GM23338 (cell line): ENCODE results near the gene UPF1. TPM values are rescaled to one million over a fixed set of nuclear protein-coding genes. Genes with fewer than 3 reads are reported as not detected.
A peak's percentile ranks its signal among the peaks of the same experiment; 100 is the strongest.

Experiments used
- ATAC-seq: fragments of 200-7000 bp; cut with Tn5 transposase; 3 replicates; pipeline ENCODE4 v1.9.1; 2020
- DNase-seq: peaks from one replicate; pipeline ENCODE4 v3.0.0-alpha.2; 2015; ENCODE audit warnings: low spot score
- H2AFZ ChIP-seq: fragments of 200-600 bp; sonication (generic); 2 replicates; pipeline ENCODE4 v1.8.0; 2016; ENCODE audit warnings: antibody characterized with exemption, mild to moderate bottlenecking, moderate library complexity
- H3F3A ChIP-seq: fragments of 200-600 bp; sonication (generic); replicated peaks from 2 replicates; pipeline ENCODE4 v1.8.0; 2017; ENCODE audit warnings: antibody characterized with exemption, mixed run types, low read depth
- H3K27ac ChIP-seq: fragments of 200-600 bp; sonication (generic); 2 replicates; pipeline ENCODE4 v1.6.1; 2016; ENCODE audit warnings: low read depth
- H3K27me3 ChIP-seq: fragments of 200-600 bp; sonication (generic); 2 replicates; pipeline ENCODE4 v1.8.0; 2016; ENCODE audit warnings: mild to moderate bottlenecking, mixed run types, moderate library complexity; ENCODE audit not compliant: insufficient read depth
- H3K36me3 ChIP-seq: fragments of 200-600 bp; sonication (generic); 2 replicates; pipeline ENCODE4 v1.8.0; 2016; ENCODE audit warnings: mild to moderate bottlenecking; ENCODE audit not compliant: insufficient read depth
- H3K4me1 ChIP-seq: fragments of 200-600 bp; sonication (generic); 2 replicates; pipeline ENCODE4 v1.8.0; 2016; ENCODE audit warnings: mild to moderate bottlenecking, moderate library complexity; ENCODE audit not compliant: insufficient read depth
- H3K4me2 ChIP-seq: fragments of 200-600 bp; sonication (generic); 2 replicates; pipeline ENCODE4 v1.7.1; 2017; ENCODE audit warnings: mixed run types
- H3K4me3 ChIP-seq: fragments of 200-600 bp; sonication (generic); 2 replicates; pipeline ENCODE4 v1.6.1; 2016; ENCODE audit warnings: mixed run types
- H3K79me2 ChIP-seq: fragments of 200-600 bp; sonication (generic); replicated peaks from 2 replicates; pipeline ENCODE4 v1.8.0; 2017; ENCODE audit warnings: mild to moderate bottlenecking; ENCODE audit not compliant: insufficient read depth
- H3K9me2 ChIP-seq: fragments of 200-600 bp; sonication (generic); 2 replicates; pipeline ENCODE4 v1.8.0; 2017; ENCODE audit not compliant: insufficient read depth
- H4K20me1 ChIP-seq: fragments of 200-600 bp; sonication (generic); replicated peaks from 2 replicates; pipeline ENCODE4 v1.8.0; 2017; ENCODE audit warnings: mild to moderate bottlenecking; ENCODE audit not compliant: insufficient read depth
- H3K27ac Mint-ChIP-seq: 2 replicates; pipeline ENCODE4 v1.8.0; 2020; ENCODE audit warnings: inconsistent platforms, mild to moderate bottlenecking, moderate library complexity, mixed read lengths
- H3K27me3 Mint-ChIP-seq: 3 replicates; pipeline ENCODE4 v1.8.0; 2022; ENCODE audit warnings: low read depth, mild to moderate bottlenecking, moderate library complexity, mixed read lengths, inconsistent platforms; ENCODE audit not compliant: insufficient read depth, poor library complexity
- H3K36me3 Mint-ChIP-seq: 3 replicates; pipeline ENCODE4 v1.8.0; 2021; ENCODE audit warnings: low read depth, mild to moderate bottlenecking, inconsistent platforms, moderate library complexity, mixed read lengths
- H3K4me1 Mint-ChIP-seq: 3 replicates; pipeline ENCODE4 v1.8.0; 2020; ENCODE audit warnings: mild to moderate bottlenecking, inconsistent platforms, mixed read lengths
- H3K4me3 Mint-ChIP-seq: 3 replicates; pipeline ENCODE4 v1.8.0; 2021; ENCODE audit warnings: moderate library complexity, mild to moderate bottlenecking, inconsistent platforms, mixed read lengths
- H3K9me3 Mint-ChIP-seq: 3 replicates; pipeline ENCODE4 v1.8.0; 2020; ENCODE audit warnings: moderate library complexity, mild to moderate bottlenecking, inconsistent platforms, mixed read lengths
- CREB1 ChIP-seq: fragments of 250-450 bp; sonication (Bioruptor Pico); IDR thresholded peaks from 2 replicates; pipeline ENCODE4 v1.5.0; 2020; ENCODE audit warnings: low read depth, mild to moderate bottlenecking, moderate library complexity
- ETS1 ChIP-seq: IDR thresholded peaks from 2 replicates; pipeline ENCODE4 v1.6.1; 2016; ENCODE audit warnings: antibody characterized with exemption
- EZH2phosphoT487 ChIP-seq: fragments of 200-600 bp; sonication (generic); IDR thresholded peaks from one replicate; pipeline ENCODE4 v1.8.1; 2018; ENCODE audit warnings: antibody characterized with exemption; ENCODE audit not compliant: unreplicated experiment
- JUNB ChIP-seq: IDR thresholded peaks from one replicate; pipeline ENCODE4 v1.6.1; 2016; ENCODE audit warnings: antibody characterized with exemption; ENCODE audit not compliant: unreplicated experiment
- NANOG ChIP-seq: IDR thresholded peaks from 2 replicates; pipeline ENCODE4 v1.6.1; 2016; ENCODE audit warnings: antibody characterized with exemption, borderline replicate concordance
- POLR2AphosphoS5 ChIP-seq: IDR thresholded peaks from 2 replicates; pipeline ENCODE4 v1.6.1; 2016; ENCODE audit warnings: antibody characterized with exemption, low read depth
- REST ChIP-seq: IDR thresholded peaks from one replicate; pipeline ENCODE4 v1.6.1; 2018; ENCODE audit warnings: antibody characterized with exemption; ENCODE audit not compliant: unreplicated experiment
- STAT1 ChIP-seq: IDR thresholded peaks from one replicate; pipeline ENCODE4 v1.6.1; 2016; ENCODE audit warnings: antibody characterized with exemption; ENCODE audit not compliant: unreplicated experiment
- ZNF114 ChIP-seq: fragments of 250-450 bp; sonication (Bioruptor Pico); IDR thresholded peaks from 2 replicates; pipeline ENCODE4 v1.5.0; 2020; ENCODE audit warnings: mild to moderate bottlenecking, moderate library complexity
- ZNF331 ChIP-seq: fragments of 250-450 bp; sonication (Bioruptor Pico); IDR thresholded peaks from 2 replicates; pipeline ENCODE4 v1.5.0; 2020; ENCODE audit warnings: low read depth, mild to moderate bottlenecking, moderate library complexity
- polyA plus RNA-seq: library from polyadenylated mRNA; unstranded; fragments of >200 nt; fragmentation: Nextera tagmentation; extraction: Ambion mirVana; gene quantifications from 2 replicates; pipeline ENCODE4 v1.2.1, GENCODE V29; 2016
- total RNA-seq: library from RNA; depleted of rRNA; stranded (reverse); fragments of >200 nt; shearing (Covaris generic); gene quantifications from 2 replicates; pipeline ENCODE4 v1.2.3, GENCODE V29; 2014
- TF ChIP-seq, protein P1 (sequence below): fragments of 250-450 bp; sonication (Bioruptor Pico); IDR thresholded peaks from 2 replicates; pipeline ENCODE4 v1.5.0; 2020; ENCODE audit warnings: mild to moderate bottlenecking, moderate library complexity

UPF1 gene
- total and polyA plus RNA-seq, 2 experiments from 2014 or later = 13.8 to 138 TPM

DNA sequence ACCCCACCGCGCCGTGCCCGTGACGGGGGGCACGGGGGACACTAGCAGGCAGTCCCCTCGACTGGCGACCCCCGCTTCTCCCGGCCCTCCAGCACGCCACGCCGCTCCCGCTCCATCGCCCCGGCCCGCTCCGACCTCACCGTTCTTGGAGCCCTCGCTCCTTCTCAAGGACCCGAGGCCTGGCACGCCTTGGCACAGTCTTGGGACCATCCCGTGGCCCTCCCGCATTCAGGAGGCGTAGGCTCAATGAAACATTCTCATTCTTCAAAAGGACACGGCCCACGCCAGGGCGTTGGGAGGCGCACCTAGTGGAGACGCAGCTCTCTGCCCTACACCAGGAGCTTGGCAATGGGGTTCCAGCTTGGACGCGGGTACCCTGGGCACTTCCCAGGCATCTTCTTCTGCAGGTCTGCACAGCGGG lies 64.7 kb downstream of the UPF1 start:
- Histone ChIP-seq H3F3A (peaks cover 2% of the 10 kb centered on the region; the same call in 1 of the 2 replicates), H2AFZ (peak overlapping the region; percentile 85; the same call in 1 of the 2 replicates), H3K4me3 (peak overlapping the region; percentile 52), H3K9me2 (no peaks in the 10 kb centered on the region), H3K27ac (no peak overlapping the region), H4K20me1 (no peaks in the 10 kb centered on the region; the same call in none of the 2 replicates), H3K79me2 (no peaks in the 10 kb centered on the region), H3K4me1 (no peaks in the 10 kb centered on the region; the same call in 1 of the 2 replicates), H3K4me2 (peak overlapping the region; percentile 79), H3K36me3 (no peaks in the 10 kb centered on the region; the same call in 1 of the 2 replicates), H3K27me3 (peaks cover 24% of the 10 kb centered on the region)
- H3K4me1 Mint-ChIP-seq = no peaks in the 10 kb centered on the region
- no peak overlapping the region for H3K27ac Mint-ChIP-seq
- TF ChIP-seq ZNF114 (CRISPR knock-in tag) (no peak), ETS1 (no peak), EZH2phosphoT487 (no peak), CREB1 (no peak), JUNB (no peak), POLR2AphosphoS5 (no peak), ZNF331 (no peak), REST (no peak), NANOG (no peak), STAT1 (no peak)
- TF ChIP-seq, protein P1, sequence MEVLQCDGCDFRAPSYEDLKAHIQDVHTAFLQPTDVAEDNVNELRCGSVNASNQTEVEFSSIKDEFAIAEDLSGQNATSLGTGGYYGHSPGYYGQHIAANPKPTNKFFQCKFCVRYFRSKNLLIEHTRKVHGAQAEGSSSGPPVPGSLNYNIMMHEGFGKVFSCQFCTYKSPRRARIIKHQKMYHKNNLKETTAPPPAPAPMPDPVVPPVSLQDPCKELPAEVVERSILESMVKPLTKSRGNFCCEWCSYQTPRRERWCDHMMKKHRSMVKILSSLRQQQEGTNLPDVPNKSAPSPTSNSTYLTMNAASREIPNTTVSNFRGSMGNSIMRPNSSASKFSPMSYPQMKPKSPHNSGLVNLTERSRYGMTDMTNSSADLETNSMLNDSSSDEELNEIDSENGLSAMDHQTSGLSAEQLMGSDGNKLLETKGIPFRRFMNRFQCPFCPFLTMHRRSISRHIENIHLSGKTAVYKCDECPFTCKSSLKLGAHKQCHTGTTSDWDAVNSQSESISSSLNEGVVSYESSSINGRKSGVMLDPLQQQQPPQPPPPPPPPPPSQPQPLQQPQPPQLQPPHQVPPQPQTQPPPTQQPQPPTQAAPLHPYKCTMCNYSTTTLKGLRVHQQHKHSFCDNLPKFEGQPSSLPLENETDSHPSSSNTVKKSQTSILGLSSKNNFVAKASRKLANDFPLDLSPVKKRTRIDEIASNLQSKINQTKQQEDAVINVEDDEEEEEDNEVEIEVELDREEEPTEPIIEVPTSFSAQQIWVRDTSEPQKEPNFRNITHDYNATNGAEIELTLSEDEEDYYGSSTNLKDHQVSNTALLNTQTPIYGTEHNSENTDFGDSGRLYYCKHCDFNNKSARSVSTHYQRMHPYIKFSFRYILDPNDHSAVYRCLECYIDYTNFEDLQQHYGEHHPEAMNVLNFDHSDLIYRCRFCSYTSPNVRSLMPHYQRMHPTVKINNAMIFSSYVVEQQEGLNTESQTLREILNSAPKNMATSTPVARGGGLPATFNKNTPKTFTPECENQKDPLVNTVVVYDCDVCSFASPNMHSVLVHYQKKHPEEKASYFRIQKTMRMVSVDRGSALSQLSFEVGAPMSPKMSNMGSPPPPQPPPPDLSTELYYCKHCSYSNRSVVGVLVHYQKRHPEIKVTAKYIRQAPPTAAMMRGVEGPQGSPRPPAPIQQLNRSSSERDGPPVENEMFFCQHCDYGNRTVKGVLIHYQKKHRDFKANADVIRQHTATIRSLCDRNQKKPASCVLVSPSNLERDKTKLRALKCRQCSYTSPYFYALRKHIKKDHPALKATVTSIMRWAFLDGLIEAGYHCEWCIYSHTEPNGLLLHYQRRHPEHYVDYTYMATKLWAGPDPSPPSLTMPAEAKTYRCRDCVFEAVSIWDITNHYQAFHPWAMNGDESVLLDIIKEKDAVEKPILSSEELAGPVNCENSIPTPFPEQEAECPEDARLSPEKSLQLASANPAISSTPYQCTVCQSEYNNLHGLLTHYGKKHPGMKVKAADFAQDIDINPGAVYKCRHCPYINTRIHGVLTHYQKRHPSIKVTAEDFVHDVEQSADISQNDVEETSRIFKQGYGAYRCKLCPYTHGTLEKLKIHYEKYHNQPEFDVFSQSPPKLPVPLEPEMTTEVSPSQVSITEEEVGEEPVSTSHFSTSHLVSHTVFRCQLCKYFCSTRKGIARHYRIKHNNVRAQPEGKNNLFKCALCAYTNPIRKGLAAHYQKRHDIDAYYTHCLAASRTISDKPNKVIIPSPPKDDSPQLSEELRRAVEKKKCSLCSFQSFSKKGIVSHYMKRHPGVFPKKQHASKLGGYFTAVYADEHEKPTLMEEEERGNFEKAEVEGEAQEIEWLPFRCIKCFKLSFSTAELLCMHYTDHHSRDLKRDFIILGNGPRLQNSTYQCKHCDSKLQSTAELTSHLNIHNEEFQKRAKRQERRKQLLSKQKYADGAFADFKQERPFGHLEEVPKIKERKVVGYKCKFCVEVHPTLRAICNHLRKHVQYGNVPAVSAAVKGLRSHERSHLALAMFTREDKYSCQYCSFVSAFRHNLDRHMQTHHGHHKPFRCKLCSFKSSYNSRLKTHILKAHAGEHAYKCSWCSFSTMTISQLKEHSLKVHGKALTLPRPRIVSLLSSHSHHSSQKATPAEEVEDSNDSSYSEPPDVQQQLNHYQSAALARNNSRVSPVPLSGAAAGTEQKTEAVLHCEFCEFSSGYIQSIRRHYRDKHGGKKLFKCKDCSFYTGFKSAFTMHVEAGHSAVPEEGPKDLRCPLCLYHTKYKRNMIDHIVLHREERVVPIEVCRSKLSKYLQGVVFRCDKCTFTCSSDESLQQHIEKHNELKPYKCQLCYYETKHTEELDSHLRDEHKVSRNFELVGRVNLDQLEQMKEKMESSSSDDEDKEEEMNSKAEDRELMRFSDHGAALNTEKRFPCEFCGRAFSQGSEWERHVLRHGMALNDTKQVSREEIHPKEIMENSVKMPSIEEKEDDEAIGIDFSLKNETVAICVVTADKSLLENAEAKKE = no peak
- H3K36me3 Mint-ChIP-seq = peaks cover 8% of the 10 kb centered on the region
- peaks cover 24% of the 10 kb centered on the region for H3K27me3 Mint-ChIP-seq
- ATAC-seq (peak; percentile 5), DNase-seq (peak; percentile 47)
- no peaks in the 10 kb centered on the region for H3K9me3 Mint-ChIP-seq
- peak overlapping the region; percentile 80 for H3K4me3 Mint-ChIP-seq
